GM18499 (cell line): Measurements from ENCODE around the gene RPTOR.
A peak's percentile ranks its signal among the peaks of the same experiment; 100 is the strongest.

Experiments used
- ATAC-seq: cut with Tn5 transposase; IDR thresholded peaks from one replicate; pipeline ENCODE4 v1.9.1; 2021; ENCODE audit warnings: moderate number of reproducible peaks; ENCODE audit not compliant: insufficient read depth, unreplicated experiment

The RPTOR gene

DNA sequence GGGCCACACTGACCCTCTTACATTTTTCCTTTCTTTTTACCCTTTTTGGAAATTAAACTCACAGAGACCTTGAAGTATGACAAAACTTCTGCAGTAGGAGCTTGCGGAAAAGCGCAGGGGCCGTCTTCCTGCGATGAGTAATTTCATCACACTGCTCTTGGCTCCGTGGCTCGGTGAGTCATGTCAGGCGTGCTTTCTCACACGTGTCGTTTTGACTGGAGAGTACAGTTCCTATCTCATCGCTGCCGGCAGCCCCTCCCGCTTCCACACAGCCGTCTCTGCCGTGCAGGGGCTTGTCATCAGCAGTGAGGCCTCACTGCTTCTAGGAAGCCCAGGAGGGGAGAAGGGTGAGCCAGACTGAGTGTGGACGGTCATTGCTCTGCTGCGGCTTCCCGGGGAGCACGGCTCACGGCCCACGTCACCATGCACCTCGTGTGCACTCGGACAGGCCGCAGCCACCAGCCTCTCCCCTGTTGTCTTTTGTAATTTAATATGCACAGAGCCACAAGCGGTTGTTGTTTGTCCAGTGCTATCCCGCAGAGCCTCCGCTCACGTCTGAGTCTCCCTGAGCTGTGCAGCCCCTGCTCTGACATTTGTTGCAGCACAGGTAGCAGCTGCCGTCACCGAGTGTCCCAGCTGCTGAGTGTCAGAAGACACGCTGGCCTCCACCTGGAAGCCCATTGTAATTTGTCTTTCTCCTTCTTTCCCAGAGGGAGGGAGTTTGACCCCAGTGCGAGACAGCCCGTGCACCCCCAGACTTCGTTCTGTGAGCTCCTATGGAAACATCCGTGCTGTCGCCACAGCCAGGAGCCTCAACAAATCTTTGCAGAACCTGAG, 347.6 kb downstream of the RPTOR start:
- ATAC-seq: peak; percentile 62

GRCh38 chr17:80892900-80893603, 348.4 kb downstream of the RPTOR start:
- no peak for ATAC-seq

DNA sequence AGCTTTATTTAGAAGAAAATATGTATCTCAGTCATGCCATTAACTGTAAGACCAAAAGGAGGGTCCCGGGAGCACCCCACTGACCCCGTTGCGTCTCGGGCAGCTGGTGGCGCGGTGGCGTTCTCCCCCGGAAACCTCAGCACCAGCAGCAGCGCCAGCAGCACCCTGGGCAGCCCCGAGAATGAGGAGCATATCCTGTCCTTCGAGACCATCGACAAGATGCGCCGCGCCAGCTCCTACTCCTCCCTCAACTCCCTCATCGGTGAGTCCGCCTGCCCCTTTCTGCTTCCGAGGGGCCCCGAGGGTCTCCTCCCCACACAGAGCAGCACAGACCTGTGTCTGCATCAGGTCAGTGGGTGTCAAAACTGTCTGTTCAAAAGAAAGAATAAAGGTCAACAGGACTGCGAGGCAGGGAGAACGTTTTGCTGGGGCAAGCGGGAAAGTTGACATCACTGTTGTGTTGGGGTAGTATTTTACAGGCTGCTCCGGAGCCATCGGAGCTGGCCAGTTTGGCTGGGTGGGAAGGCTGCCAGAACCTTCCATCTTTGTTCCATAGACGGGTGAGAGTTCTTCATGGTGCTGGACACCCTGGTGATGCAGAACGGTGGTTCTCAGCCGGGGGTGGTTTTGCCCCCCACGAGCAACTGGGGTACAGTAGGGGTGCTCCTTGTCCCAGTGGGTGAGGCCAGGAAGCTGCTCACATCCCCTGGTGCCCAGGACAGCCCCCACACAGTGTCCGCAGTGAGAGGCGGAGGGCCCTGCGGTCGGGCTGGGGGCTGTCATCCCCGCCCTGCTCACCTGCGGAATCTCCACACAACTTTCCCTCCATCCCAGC, 349.2 kb downstream of the RPTOR start:
- no peak for ATAC-seq

GRCh38 chr17:80894439-80894721, 349.7 kb downstream of the RPTOR start:
- no peak for ATAC-seq

- ATAC-seq: no peak
Measured at GRCh38 chr17:80894726-80895125, 350.1 kb downstream of the RPTOR start.

GRCh38 chr17:80895366-80895765, 350.7 kb downstream of the RPTOR start:
- no peak for ATAC-seq

GRCh38 chr17:80898716-80899115, 354.1 kb downstream of the RPTOR start:
- ATAC-seq: no peak

GRCh38 chr17:80899402-80900268, 355.0 kb downstream of the RPTOR start:
- no peak for ATAC-seq

- ATAC-seq: no peak
Measured at GRCh38 chr17:80901319-80901718, 356.7 kb downstream of the RPTOR start.

GRCh38 chr17:80902197-80902962, 357.7 kb downstream of the RPTOR start:
- no peak for ATAC-seq

DNA sequence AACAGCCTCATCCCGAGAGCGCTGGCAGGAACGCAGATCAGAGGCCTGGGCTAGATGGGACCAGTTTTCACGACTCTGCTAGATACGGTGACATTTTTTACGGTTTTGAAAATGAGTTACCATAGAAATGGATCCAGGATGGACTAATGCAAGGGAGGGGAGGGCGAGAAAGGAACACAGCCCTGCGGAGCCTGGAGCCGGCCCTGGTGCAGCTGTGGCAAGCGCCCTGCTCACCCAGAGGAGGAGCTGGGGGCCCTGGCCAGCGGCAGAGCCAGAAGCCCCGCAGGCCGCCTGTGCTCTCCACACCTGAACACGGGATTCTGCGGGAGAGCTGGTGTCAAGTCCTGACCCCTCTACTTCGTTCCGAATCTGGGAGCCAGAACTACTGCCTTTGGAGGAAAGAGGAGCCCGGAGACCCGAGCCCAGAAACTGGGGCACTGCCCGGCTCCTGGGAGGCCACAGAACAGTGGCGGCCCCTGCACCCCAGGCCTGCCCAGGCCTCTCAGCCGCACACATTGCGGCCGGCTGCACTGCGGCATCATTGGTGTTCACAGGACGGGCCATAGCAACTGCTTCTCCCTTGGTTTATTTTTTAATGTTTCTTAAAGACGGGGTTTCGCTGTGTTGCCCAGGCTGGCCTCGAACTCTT, 358.4 kb downstream of the RPTOR start:
- ATAC-seq: no peak

- no peak for ATAC-seq
Measured at GRCh38 chr17:80904036-80904753, 359.6 kb downstream of the RPTOR start.

DNA sequence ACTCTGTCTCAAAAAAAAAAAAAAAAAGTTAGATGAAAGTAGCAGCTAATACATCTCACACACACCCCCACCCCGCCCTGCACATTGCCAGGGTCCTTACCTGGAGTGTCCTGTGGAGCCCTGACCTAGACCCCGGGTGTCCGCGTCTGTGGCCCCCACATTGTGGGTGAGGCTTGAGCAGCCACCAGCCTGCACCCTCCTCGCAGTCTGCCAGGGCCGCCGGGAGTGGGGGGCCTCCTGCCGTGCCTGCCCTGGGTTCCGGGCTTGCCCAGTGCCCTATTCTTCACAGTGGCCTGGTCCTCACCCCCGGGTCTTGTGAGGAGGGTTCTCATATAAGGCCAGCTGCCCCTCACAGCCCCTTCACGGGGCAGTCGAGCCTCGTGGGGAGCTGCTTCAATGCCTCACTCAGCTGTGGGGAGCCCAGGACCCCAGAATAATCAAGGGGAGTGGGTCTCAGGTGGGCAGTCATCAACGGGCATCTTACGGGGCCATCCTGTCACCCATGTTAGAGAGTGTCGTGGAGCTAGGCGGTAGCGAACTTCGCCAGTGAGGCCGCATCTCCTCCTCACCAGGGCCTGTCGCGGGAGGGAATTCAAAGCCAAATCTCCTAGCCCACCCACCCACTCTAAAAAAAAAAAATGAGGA, 361.1 kb downstream of the RPTOR start:
- no peak for ATAC-seq

DNA sequence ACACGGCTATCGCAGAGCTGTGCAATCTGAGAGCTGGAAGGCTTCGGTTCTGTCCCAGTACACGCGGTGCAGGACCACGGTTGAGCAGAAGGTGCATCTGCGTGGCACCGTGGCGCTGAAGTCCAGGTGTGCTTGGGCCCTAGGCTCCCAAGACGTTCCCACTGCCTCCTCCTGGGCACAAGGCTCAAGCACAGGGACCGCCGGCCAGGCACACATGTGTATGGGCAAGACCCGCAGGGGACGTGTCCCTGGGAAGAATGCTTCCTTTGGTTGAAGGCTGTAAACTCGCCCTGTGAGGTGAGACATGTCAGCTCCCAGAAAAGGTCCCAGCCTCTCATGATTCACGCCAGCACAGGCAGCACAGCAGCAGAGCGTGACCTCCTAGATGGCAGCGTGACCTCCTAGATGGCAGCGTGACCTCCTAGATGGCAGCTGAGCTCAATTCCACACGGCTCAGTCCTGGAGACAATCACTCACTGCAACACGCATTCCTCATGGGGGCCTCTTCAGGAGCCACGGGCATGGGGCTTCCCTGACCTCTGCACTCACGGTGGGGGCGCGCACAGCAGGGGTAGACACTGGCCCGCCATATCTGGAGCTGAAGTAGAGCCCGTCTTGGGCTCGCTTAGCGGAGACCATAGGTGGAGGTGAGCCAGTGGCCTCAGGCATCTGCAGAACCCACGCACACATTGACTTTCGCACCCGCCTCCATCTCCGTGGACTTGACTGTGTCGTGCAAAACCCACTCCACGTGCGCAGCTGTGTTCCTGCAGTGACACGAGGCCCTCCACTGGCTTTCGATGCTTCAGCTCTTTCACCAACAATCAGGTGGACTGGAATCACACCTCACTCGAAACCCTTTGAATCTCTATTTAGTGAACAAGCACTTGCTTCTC, 362.0 kb downstream of the RPTOR start:
- no peak for ATAC-seq

GRCh38 chr17:80907281-80907680, 362.6 kb downstream of the RPTOR start:
- no peak for ATAC-seq

- no peak for ATAC-seq
Measured at GRCh38 chr17:80908211-80908610, 363.6 kb downstream of the RPTOR start.

GRCh38 chr17:80908776-80909175, 364.1 kb downstream of the RPTOR start:
- ATAC-seq: no peak
